Stomach (tissue), 4 donors: ENCODE results near the gene CAMK2A.

Source experiments
- CTCF ChIP-seq, 7 experiments: fragments of 450-650 bp in 4 of 7; fragments of 200-600 bp in 3 of 7; sonication (generic) in 3 of 7; IDR thresholded peaks; one replicate each; pipeline ENCODE4 v1.5.1; 2016 to 2019; ENCODE audit warnings: antibody characterized with exemption in 7 of 7, control low read depth in 2 of 7, mild to moderate bottlenecking in 1 of 7
- POLR2AphosphoS5 ChIP-seq, 3 donors: sonication (generic); formaldehyde crosslinking; IDR thresholded peaks; one replicate each; pipeline ENCODE4 v1.6.1; 2016; ENCODE audit warnings: antibody characterized with exemption in 3 of 3

- TF ChIP-seq POLR2AphosphoS5 (IDR thresholded peaks at IDR 0.05) = no peak
- no peak for TF ChIP-seq CTCF (IDR thresholded peaks at IDR 0.05)
Observed at GRCh38 chr5:150206779-150207115, 82.8 kb downstream of the CAMK2A start.
